SU-DHL-6 (cell line): ENCODE results near the gene LIME1.

Experiments
- EZH2phosphoT487 ChIP-seq: fragments of 200-600 bp; sonication (generic), shearing (Covaris generic); conservative IDR thresholded peaks from 2 replicates; pipeline ENCODE4 v1.6.1; 2018; ENCODE audit warnings: mild to moderate bottlenecking, antibody characterized with exemption, low read length, moderate library complexity, mixed read lengths
- TF ChIP-seq, protein P1 (sequence below): fragments of 200-600 bp; sonication (generic); IDR thresholded peaks from one replicate; pipeline ENCODE4 v1.5.1; 2017; ENCODE audit warnings: antibody characterized with exemption, mild to moderate bottlenecking, low read length, moderate library complexity; ENCODE audit not compliant: insufficient read depth, poor library complexity, severe bottlenecking

DNA sequence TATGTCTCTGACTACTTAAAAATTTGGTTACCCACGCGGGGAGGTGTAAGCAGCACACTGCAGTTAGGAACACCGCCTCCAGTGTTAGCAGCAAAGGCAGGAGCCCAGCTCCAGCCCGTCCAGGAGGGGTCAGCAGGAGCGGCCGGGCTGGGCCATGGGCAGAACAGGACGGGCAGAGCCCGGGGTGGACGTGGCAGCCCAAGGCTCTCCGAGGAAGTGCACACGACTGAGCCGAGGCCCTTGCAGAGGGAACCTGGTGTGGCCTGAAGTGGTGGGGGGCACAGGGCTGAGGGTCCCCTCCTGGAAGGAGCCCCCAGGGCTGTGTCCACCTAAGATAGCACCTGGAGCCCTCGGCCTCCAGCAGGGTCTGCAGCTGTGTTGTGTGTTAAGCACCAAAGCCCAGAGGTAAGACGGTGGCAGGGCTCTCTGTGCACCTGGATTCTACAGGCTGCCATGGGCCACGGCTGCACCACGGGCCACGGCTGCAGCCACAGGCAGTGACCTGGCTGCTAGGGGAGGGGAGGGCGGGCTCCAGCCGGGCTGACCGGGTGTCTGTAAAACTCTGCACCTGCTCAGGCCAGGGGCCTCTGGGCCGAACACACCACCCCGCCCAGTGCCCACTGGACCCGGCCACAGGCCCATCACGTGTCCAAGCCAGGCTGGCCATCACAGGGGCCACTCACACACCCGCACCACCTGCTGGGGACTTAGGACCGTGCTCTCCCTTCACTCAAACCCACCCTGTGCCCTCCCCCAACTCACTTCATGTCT lies 9.7 kb downstream of the LIME1 start:
- TF ChIP-seq, protein P1, sequence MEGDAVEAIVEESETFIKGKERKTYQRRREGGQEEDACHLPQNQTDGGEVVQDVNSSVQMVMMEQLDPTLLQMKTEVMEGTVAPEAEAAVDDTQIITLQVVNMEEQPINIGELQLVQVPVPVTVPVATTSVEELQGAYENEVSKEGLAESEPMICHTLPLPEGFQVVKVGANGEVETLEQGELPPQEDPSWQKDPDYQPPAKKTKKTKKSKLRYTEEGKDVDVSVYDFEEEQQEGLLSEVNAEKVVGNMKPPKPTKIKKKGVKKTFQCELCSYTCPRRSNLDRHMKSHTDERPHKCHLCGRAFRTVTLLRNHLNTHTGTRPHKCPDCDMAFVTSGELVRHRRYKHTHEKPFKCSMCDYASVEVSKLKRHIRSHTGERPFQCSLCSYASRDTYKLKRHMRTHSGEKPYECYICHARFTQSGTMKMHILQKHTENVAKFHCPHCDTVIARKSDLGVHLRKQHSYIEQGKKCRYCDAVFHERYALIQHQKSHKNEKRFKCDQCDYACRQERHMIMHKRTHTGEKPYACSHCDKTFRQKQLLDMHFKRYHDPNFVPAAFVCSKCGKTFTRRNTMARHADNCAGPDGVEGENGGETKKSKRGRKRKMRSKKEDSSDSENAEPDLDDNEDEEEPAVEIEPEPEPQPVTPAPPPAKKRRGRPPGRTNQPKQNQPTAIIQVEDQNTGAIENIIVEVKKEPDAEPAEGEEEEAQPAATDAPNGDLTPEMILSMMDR: no peak
- no peak for TF ChIP-seq EZH2phosphoT487
